ENCODE data around the gene KCNAB3. TPM values are rescaled to one million over a fixed set of nuclear protein-coding genes. Genes with fewer than 3 reads are reported as not detected.

The KCNAB3 gene
- total RNA-seq, 4 donors from 2014 or later: 1.6 to 2.9 (median 2.6) TPM

DNA sequence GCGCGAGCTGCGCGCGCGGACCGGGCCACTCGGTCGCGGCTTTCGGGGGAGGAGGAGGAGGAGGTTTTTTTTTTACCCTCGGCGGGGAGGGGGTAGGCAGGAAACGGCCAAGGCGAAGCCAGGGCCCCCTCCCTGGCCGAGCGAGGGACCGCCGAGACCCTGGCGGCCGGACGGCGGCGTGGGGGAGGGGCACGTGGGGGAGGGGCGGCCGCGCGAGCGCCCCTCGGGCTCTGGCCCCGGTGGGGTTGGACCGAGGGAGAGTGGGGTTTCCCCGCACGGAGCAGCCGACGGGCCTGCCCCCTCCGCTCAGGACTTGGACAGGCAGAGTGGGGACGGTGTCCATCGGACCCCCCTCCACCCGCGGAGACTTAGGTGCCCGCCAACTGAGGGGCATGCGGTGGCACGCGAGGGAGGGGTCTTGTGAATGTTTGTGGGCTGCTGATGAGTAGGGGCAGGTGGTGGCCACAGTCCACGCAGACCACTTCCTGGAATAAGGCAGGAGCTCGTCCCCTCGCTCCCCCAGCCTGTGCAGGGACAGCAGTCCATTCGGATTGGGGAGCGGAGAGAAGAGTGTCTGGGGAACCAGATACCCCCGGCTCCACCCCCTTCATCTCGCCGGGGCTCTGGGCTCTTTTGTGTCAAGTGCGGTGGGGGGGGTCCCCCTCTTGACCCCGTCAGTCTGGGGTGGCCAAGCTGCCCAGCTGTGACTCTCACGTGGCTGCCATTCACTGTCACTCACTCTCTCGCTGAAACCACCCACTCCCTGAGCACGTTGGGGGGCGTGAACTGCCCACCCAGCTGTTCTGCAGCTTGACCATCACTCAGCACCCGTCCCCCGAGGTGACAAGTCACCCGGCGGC is 44.1 kb downstream of the KCNAB3 start:
- TF ChIP-seq, protein P1, sequence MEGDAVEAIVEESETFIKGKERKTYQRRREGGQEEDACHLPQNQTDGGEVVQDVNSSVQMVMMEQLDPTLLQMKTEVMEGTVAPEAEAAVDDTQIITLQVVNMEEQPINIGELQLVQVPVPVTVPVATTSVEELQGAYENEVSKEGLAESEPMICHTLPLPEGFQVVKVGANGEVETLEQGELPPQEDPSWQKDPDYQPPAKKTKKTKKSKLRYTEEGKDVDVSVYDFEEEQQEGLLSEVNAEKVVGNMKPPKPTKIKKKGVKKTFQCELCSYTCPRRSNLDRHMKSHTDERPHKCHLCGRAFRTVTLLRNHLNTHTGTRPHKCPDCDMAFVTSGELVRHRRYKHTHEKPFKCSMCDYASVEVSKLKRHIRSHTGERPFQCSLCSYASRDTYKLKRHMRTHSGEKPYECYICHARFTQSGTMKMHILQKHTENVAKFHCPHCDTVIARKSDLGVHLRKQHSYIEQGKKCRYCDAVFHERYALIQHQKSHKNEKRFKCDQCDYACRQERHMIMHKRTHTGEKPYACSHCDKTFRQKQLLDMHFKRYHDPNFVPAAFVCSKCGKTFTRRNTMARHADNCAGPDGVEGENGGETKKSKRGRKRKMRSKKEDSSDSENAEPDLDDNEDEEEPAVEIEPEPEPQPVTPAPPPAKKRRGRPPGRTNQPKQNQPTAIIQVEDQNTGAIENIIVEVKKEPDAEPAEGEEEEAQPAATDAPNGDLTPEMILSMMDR (IDR thresholded peaks at IDR 0.05): no peak
- DNase-seq (ENCODE audit: low spot score) (no peak), ATAC-seq (ENCODE audit: low FRiP score) (no peak)

- no peak for ATAC-seq (ENCODE audit: low FRiP score)
Measured at GRCh38 chr17:7884581-7885366, 44.9 kb downstream of the KCNAB3 start.

GRCh38 chr17:7883781-7884386 is 45.8 kb downstream of the KCNAB3 start:
- ATAC-seq (ENCODE audit: low FRiP score): no peak
- no peak for DNase-seq (ENCODE audit: low spot score)
- TF ChIP-seq, protein P1 (IDR thresholded peaks at IDR 0.05): no peak

More at GRCh38 chr17:7884581-7885366, 44.9 kb downstream of the KCNAB3 start:
- DNase-seq (ENCODE audit: low spot score): no peak
- TF ChIP-seq, protein P1 (IDR thresholded peaks at IDR 0.05): no peak

GRCh38 chr17:7882629-7883028 is 47.0 kb downstream of the KCNAB3 start:
- ATAC-seq (ENCODE audit: low FRiP score) (no peak), DNase-seq (ENCODE audit: low spot score) (no peak)
- TF ChIP-seq, protein P1 (IDR thresholded peaks at IDR 0.05): no peak

DNA sequence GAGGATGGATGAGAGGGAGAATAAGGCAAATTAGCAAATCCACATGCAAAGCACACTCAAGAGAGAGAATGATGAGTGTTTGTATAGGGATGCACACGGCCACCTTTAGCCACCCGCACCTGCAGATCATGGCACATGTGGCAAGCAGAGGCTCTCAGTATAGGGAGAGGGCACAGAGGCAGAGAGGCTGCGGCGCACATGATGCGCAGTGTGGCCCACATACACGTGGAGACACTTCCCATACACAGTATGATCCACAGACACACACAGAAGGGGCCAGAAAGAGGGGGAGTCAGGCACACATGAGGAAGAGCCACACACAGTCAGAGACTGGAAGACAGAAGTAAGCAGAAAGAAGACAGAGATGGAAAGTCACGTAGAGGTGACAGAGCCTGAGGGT is 47.6 kb downstream of the KCNAB3 start:
- TF ChIP-seq, protein P1 (IDR thresholded peaks at IDR 0.05): no peak
- DNase-seq (ENCODE audit: low spot score): no peak
- ATAC-seq (ENCODE audit: low FRiP score): no peak

DNA sequence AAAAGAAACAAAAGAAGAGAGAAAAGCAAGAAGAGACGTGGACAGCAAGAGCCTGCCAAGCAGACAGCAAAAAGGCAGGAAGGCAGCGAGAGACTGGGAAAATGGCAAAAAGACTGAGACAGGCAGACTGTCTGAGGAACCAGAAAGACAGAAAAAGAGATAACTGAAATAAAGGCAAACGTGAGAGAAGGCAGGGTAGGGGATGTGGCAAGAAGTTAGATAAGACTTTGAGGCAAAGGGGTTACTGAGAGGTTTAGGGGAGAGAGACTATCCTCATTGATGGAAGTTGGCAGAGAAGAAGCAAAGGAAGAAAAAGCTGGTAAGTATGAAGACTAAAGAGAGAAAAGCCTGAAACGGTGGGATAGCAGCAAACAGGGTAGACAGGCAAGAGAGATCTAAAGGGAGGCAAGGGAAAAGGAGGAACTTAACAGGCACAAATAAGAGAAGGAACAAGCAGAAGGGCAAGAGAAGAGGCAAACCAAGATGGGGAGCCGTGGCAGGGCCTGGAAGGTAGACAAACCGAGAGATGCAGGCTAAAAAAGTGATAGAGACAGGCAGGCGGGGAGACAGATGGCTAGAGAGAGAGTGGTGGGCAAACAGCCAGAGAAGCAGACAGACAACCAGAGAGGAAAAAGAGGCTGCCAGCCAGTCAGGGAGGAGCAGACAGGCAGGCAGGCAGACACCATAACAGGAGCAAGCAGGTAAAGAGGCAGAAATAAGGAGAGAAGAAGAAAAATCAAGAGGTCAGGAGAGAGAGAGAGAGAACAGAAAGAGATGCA is 48.2 kb downstream of the KCNAB3 start:
- TF ChIP-seq, protein P1 (IDR thresholded peaks at IDR 0.05): no peak
- ATAC-seq (ENCODE audit: low FRiP score) (no peak), DNase-seq (ENCODE audit: low spot score) (no peak)

Data from omental fat pad (tissue), 4 donors.